Endodermal cell (in vitro differentiated cells): ENCODE measurements around the gene MRTFA. TPM values are rescaled to one million over a fixed set of nuclear protein-coding genes. Genes with fewer than 3 reads are reported as not detected.

Experiments
- DNase-seq: peaks from one replicate; pipeline ENCODE4 v3.0.0-alpha.2; 2017
- H3K27ac ChIP-seq: 2 replicates; pipeline ENCODE4 v1.5.1; 2013; ENCODE audit warnings: mild to moderate bottlenecking, low read depth, low read length, moderate library complexity
- H3K27me3 ChIP-seq: 2 replicates; pipeline ENCODE4 v1.6.1; 2013; ENCODE audit warnings: mild to moderate bottlenecking, low read length, moderate library complexity; ENCODE audit not compliant: insufficient read depth, control insufficient read depth, poor library complexity, severe bottlenecking
- H3K36me3 ChIP-seq: 2 replicates; pipeline ENCODE4 v1.7.0; 2013; ENCODE audit warnings: mild to moderate bottlenecking, low read length, moderate library complexity; ENCODE audit not compliant: control insufficient read depth, insufficient read depth
- H3K4me1 ChIP-seq: one replicate; pipeline ENCODE4 v1.7.0; 2013; ENCODE audit warnings: low read length; ENCODE audit not compliant: control insufficient read depth, insufficient read depth
- H3K4me3 ChIP-seq: 2 replicates; pipeline ENCODE4 v1.5.1; 2013; ENCODE audit warnings: mild to moderate bottlenecking, low read length, moderate library complexity
- H3K9ac ChIP-seq: 2 replicates; pipeline ENCODE4 v1.6.1; 2013; ENCODE audit warnings: mild to moderate bottlenecking, low read length, moderate library complexity; ENCODE audit not compliant: poor library complexity, severe bottlenecking; ENCODE audit errors: extremely low read depth
- H3K9me3 ChIP-seq: 2 replicates; pipeline ENCODE4 v1.6.1; 2013; ENCODE audit warnings: mild to moderate bottlenecking, low read length, moderate library complexity; ENCODE audit not compliant: control insufficient read depth
- H3K27ac Mint-ChIP-seq: 2 replicates; pipeline ENCODE4 v1.8.0; 2020; ENCODE audit warnings: mixed read lengths
- H3K27me3 Mint-ChIP-seq: 2 replicates; pipeline ENCODE4 v1.8.0; 2021; ENCODE audit warnings: mild to moderate bottlenecking, mixed read lengths; ENCODE audit not compliant: insufficient read depth
- H3K36me3 Mint-ChIP-seq: 2 replicates; pipeline ENCODE4 v1.8.0; 2020; ENCODE audit warnings: low read depth, mixed read lengths
- H3K4me1 Mint-ChIP-seq: 2 replicates; pipeline ENCODE4 v1.8.0; 2020; ENCODE audit warnings: mixed read lengths
- H3K4me3 Mint-ChIP-seq: 2 replicates; pipeline ENCODE4 v1.8.0; 2020; ENCODE audit warnings: mild to moderate bottlenecking, moderate library complexity, mixed read lengths
- H3K9me3 Mint-ChIP-seq: 2 replicates; pipeline ENCODE4 v1.8.0; 2020; ENCODE audit warnings: mild to moderate bottlenecking, mixed read lengths
- WGBS, 2 experiments: methylation state at CpG; one replicate each; pipeline versions ENCODE4 v1.1.5 to v1.1.7; 2013; ENCODE audit warnings: missing lambda C conversion rate in 2 of 2, mixed read lengths in 1 of 2; ENCODE audit not compliant: insufficient coverage in 1 of 2, insufficient read length in 1 of 2; 5-methylcytosine and 5-hydroxymethylcytosine counted together
- total RNA-seq, 2 donors: library from RNA; stranded (reverse); fragmentation: NEBNext Ultra II Directional in 1 of 2; extraction: Animal tissue kit (Norgen Biotek cat#: 25700) in 1 of 2; gene quantifications; 2 replicates in 1 of 2; 3 replicates in 1 of 2; pipeline ENCODE4 v1.2.1, GENCODE V29; 2021
- TF ChIP-seq, protein P1 (sequence below): fragments of 200-600 bp; sonication (generic); conservative IDR thresholded peaks from 2 replicates; pipeline ENCODE4 v1.5.0; 2021; ENCODE audit warnings: antibody characterized with exemption, mild to moderate bottlenecking

The MRTFA gene
- total RNA-seq, 2 donors from 2014 or later, result 43.3 to 44.7 TPM

DNA sequence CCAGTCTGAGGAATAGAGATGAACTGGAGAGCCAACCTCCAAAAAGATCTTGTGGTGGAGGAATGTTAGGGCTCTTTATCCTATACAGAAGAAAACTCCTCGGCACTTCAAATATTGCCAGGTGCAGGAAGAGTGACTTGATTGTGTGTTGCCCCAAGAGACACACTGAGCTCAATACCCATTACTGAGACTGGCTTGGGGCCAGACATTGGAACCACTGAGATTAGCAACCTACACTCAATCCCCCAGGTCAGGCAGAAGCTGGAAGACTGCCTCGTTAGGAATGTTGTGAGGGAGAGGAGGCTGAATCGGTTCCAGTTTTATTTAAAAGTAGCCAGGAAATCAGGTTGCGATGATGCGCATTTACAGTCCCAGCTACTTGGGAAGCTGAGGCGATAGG, 268.5 kb downstream of the MRTFA start:
- WGBS, 2 experiments, result 92 to 99% methylated on average over 6 of the region's 6 CpGs
- no peak overlapping the region for H3K4me3 ChIP-seq
- Mint-ChIP-seq H3K4me1 (peaks cover 5% of the 10 kb centered on the region), H3K4me3 (no peak overlapping the region), H3K36me3 (peaks cover 72% of the 10 kb centered on the region), H3K27ac (no peak overlapping the region), H3K9me3 (no peaks in the 10 kb centered on the region), H3K27me3 (no peaks in the 10 kb centered on the region)
- H3K4me1 ChIP-seq, result no peaks in the 10 kb centered on the region
- no peak for DNase-seq
- no peak overlapping the region for H3K9ac ChIP-seq
- TF ChIP-seq, protein P1, sequence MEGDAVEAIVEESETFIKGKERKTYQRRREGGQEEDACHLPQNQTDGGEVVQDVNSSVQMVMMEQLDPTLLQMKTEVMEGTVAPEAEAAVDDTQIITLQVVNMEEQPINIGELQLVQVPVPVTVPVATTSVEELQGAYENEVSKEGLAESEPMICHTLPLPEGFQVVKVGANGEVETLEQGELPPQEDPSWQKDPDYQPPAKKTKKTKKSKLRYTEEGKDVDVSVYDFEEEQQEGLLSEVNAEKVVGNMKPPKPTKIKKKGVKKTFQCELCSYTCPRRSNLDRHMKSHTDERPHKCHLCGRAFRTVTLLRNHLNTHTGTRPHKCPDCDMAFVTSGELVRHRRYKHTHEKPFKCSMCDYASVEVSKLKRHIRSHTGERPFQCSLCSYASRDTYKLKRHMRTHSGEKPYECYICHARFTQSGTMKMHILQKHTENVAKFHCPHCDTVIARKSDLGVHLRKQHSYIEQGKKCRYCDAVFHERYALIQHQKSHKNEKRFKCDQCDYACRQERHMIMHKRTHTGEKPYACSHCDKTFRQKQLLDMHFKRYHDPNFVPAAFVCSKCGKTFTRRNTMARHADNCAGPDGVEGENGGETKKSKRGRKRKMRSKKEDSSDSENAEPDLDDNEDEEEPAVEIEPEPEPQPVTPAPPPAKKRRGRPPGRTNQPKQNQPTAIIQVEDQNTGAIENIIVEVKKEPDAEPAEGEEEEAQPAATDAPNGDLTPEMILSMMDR, result no peak
- H3K9me3 ChIP-seq, result no peaks in the 10 kb centered on the region
- H3K36me3 ChIP-seq, result peaks cover 60% of the 10 kb centered on the region
- H3K27me3 ChIP-seq, result no peaks in the 10 kb centered on the region
- H3K27ac ChIP-seq, result no peak overlapping the region

DNA sequence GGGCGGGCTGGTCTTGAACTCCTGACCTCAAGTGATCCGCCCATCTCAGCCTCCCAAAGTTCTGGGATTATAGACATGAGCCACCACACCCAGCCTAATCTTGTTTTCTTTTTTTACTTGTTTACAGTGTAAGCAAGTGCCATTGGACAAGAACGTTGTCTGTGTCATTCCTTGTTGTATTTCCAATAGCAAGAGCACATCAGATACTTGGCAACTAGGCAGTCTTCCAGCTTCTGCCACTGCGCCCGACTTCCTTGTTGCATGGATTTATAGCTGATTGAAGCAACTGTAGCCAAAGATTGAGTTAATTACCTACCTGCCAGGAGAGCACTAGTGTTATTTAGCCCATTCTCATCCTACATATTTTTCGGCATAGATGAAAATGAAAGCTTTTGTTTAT, 269.2 kb downstream of the MRTFA start:
- H3K4me1 Mint-ChIP-seq, result peaks cover 5% of the 10 kb centered on the region
- H3K27me3 Mint-ChIP-seq, result no peaks in the 10 kb centered on the region
- DNase-seq, result no peak
- 97 to 100% methylated on average over 1 to 6 of the region's 6 CpGs for WGBS, 2 experiments
- no peak overlapping the region for H3K27ac Mint-ChIP-seq
- TF ChIP-seq, protein P1, result no peak
- H3K27ac ChIP-seq, result no peak overlapping the region
- H3K4me3 ChIP-seq, result no peak overlapping the region
- H3K4me1 ChIP-seq, result no peaks in the 10 kb centered on the region
- no peak overlapping the region for H3K4me3 Mint-ChIP-seq
- H3K9ac ChIP-seq, result no peak overlapping the region
- H3K9me3 ChIP-seq, result no peaks in the 10 kb centered on the region
- no peaks in the 10 kb centered on the region for H3K27me3 ChIP-seq
- H3K9me3 Mint-ChIP-seq, result no peaks in the 10 kb centered on the region
- H3K36me3 Mint-ChIP-seq, result peaks cover 72% of the 10 kb centered on the region
- peaks cover 60% of the 10 kb centered on the region for H3K36me3 ChIP-seq

DNA sequence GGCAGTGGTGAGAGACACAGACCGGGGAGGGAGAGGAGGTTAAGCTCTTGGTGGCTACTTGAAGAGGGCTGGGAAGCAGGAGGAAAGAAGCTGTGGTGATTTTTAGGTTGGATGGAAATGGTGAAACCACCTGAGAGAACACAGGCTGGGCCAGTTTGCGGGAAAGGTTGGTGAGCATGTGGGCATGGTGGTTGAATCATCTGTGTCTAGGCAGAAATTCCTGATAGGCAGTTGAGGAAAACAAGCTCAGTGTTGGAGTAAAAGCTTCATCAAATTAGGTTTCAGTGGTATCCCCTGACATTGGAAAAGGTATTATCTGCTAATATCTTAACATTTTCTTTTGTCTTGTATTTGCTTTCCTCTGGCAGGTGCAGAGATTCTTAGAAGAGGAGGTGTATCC, 270.5 kb downstream of the MRTFA start:
- no peak overlapping the region for H3K27ac Mint-ChIP-seq

More for the DNA sequence above, 270.5 kb downstream of the MRTFA start:
- Mint-ChIP-seq H3K9me3 (no peaks in the 10 kb centered on the region), H3K27me3 (no peaks in the 10 kb centered on the region), H3K36me3 (peaks cover 83% of the 10 kb centered on the region), H3K4me3 (no peak overlapping the region), H3K4me1 (no peaks in the 10 kb centered on the region)
- Histone ChIP-seq H3K4me1 (no peaks in the 10 kb centered on the region), H3K27ac (no peak overlapping the region), H3K27me3 (no peaks in the 10 kb centered on the region), H3K9me3 (no peaks in the 10 kb centered on the region), H3K4me3 (no peak overlapping the region), H3K9ac (no peak overlapping the region), H3K36me3 (peaks cover 71% of the 10 kb centered on the region)
- 97 to 100% methylated on average over 2 of the region's 2 CpGs for WGBS, 2 experiments
- DNase-seq, result no peak
- TF ChIP-seq, protein P1, result no peak
